Colonic mucosa (tissue), 4 donors: Measurements from ENCODE around the gene USO1. TPM values are rescaled to one million over a fixed set of nuclear protein-coding genes. Genes with fewer than 3 reads are reported as not detected.
"Not testable (repeated sequence)": the region's sequence is repeated elsewhere in the genome, so short reads cannot be mapped to it uniquely, and the experiment has no call there.

ENCODE experiments used
- DNase-seq: peaks from one replicate; pipeline ENCODE4 v3.0.0-alpha.2; 2020
- H3K27ac ChIP-seq: fragments of 200-600 bp; one replicate; pipeline ENCODE4 v1.8.0; 2021
- H3K27me3 ChIP-seq: fragments of 200-600 bp; one replicate; pipeline ENCODE4 v1.8.0; 2021
- H3K36me3 ChIP-seq: fragments of 200-600 bp; one replicate; pipeline ENCODE4 v1.8.0; 2021
- H3K4me1 ChIP-seq: fragments of 200-600 bp; one replicate; pipeline ENCODE4 v1.8.0; 2021; ENCODE audit warnings: mild to moderate bottlenecking
- H3K4me3 ChIP-seq: fragments of 200-600 bp; one replicate; pipeline ENCODE4 v1.8.0; 2021
- H3K9ac ChIP-seq, 2 donors: one replicate each; pipeline ENCODE4 v1.7.0; 2013; ENCODE audit warnings: control low read depth in 2 of 2, low read depth in 2 of 2, low read length in 2 of 2
- H3K9me3 ChIP-seq: fragments of 200-600 bp; one replicate; pipeline ENCODE4 v1.8.0; 2021
- intact Hi-C: fragments of 100-400 bp; cut with DNase I; formaldehyde crosslinking; loops from one replicate; pipeline ENCODE4 v1.14.1; 2022
- total RNA-seq, 2 donors: library from RNA; stranded (reverse); fragmentation: NEBNext Ultra II Directional in 1 of 2; extraction: Animal tissue kit (Norgen Biotek cat#: 25700) in 1 of 2; gene quantifications; one replicate each; pipeline ENCODE4 v1.2.1, GENCODE V29; 2021
- TF ChIP-seq, protein P1 (sequence below): fragments of 200-600 bp; IDR thresholded peaks from one replicate; pipeline ENCODE4 v1.8.0; 2022; ENCODE audit warnings: antibody characterized with exemption, mild to moderate bottlenecking
- donor health status: healthy.
- donor health status: DM: no; HTN: no; CAD: no.
- donor health status: DM: no; HTN: no; CAD: no.

USO1 gene
- total RNA-seq, 2 donors from 2014 or later = 54.7 to 63.0 TPM

DNA sequence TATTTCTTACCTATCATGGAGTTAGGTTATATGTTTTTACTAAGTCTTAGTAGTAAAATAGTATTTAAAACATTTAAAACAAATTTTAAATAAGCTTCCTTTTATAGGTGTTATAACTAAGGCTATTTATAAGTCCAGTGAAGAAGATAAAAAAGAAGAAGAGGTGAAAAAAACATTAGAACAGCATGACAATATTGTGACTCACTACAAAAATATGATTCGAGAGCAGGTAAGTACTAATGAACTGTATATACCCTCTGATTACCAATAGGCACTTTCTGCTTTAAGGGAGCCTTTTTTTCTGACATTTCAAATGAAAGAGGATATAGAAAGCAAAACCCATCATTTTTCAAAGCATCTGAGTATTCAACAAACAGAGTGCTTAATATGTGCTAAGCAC lies 76.6 kb downstream of the USO1 start:
- Histone ChIP-seq H3K27me3 (no peaks in the 10 kb centered on the region), H3K36me3 (no peaks in the 10 kb centered on the region), H3K4me3 (no peak overlapping the region), H3K9me3 (no peaks in the 10 kb centered on the region), H3K4me1 (no peaks in the 10 kb centered on the region), H3K9ac (no peak overlapping the region), H3K27ac (no peak overlapping the region)
- intact Hi-C loops = no loop called here
- TF ChIP-seq, protein P1, sequence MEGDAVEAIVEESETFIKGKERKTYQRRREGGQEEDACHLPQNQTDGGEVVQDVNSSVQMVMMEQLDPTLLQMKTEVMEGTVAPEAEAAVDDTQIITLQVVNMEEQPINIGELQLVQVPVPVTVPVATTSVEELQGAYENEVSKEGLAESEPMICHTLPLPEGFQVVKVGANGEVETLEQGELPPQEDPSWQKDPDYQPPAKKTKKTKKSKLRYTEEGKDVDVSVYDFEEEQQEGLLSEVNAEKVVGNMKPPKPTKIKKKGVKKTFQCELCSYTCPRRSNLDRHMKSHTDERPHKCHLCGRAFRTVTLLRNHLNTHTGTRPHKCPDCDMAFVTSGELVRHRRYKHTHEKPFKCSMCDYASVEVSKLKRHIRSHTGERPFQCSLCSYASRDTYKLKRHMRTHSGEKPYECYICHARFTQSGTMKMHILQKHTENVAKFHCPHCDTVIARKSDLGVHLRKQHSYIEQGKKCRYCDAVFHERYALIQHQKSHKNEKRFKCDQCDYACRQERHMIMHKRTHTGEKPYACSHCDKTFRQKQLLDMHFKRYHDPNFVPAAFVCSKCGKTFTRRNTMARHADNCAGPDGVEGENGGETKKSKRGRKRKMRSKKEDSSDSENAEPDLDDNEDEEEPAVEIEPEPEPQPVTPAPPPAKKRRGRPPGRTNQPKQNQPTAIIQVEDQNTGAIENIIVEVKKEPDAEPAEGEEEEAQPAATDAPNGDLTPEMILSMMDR = no peak
- no peak for DNase-seq

DNA sequence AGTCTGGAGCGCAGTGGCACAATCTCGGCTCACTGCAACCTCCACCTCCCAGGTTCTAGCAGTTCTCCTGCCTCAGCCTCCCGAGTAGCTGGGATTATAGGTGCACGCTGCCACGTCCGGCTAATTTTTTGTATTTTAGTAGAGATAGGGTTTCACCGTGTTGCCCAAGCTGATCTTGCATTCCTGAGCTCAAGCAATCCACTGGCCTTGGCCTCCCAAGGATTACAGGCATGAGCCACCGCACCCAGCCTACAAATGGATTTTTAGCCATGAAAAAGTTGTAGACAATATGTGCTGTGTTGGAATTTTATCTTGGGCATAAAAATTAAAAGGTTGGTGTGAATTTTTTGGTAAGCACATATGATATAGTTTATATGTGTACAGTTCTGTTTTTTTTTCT lies 81.7 kb downstream of the USO1 start:
- H3K36me3 ChIP-seq, H3K9ac ChIP-seq, intact Hi-C loops, DNase-seq, H3K4me1 ChIP-seq, H3K9me3 ChIP-seq, H3K27ac ChIP-seq, H3K27me3 ChIP-seq, H3K4me3 ChIP-seq: not testable (repeated sequence)

DNA sequence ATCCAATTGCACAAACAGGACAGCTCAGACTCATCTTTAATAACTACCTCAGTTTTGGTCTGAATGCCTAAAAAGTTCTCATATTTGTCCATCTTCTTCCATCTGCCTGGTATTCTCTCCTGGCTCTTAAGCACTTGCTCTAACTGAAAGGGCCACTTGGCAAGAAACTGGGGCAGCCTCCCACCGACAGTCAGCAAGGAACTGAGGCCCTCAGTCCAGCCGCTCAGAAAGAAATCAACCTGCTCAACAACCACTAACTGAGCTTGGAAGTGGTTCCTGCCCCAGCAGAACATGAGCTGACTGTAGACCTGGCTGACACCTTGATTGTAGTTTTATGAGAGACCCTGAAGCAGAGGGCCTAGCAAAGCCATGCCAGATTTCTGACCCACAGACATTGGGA lies 93.5 kb downstream of the USO1 start:
- Histone ChIP-seq H3K4me3 (no peak overlapping the region), H3K4me1 (no peaks in the 10 kb centered on the region), H3K36me3 (peaks cover 14% of the 10 kb centered on the region), H3K9me3 (no peaks in the 10 kb centered on the region), H3K27ac (no peak overlapping the region), H3K9ac (no peak overlapping the region), H3K27me3 (no peaks in the 10 kb centered on the region)
- DNase-seq = no peak
- TF ChIP-seq, protein P1 = no peak
- intact Hi-C loops = no loop called here

DNA sequence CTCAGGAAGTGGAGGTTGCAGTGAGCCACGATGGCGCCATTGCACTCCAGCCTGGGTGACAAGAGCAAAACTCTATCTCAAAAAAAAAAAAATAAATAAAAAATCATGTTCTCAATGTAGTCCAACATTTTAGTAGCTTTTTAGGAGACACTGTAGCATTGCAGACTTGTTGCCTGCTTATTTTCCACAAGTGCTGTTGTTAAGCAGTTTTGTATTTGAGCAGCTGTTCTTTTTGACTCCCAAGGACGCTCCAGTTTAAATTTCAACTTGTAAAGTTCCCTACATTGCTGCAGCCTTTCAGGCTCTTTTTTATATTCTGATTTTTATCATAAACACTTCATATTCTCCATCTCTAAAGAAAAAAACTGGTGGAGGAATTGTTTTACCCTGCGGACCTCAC lies 94.7 kb downstream of the USO1 start:
- Histone ChIP-seq H3K4me3 (no peak overlapping the region), H3K4me1 (no peaks in the 10 kb centered on the region), H3K27ac (no peak overlapping the region), H3K27me3 (no peaks in the 10 kb centered on the region), H3K9ac (no peak overlapping the region), H3K36me3 (peaks cover 12% of the 10 kb centered on the region), H3K9me3 (no peaks in the 10 kb centered on the region)
- intact Hi-C loops = no loop called here
- DNase-seq = no peak
- TF ChIP-seq, protein P1 = no peak

DNA sequence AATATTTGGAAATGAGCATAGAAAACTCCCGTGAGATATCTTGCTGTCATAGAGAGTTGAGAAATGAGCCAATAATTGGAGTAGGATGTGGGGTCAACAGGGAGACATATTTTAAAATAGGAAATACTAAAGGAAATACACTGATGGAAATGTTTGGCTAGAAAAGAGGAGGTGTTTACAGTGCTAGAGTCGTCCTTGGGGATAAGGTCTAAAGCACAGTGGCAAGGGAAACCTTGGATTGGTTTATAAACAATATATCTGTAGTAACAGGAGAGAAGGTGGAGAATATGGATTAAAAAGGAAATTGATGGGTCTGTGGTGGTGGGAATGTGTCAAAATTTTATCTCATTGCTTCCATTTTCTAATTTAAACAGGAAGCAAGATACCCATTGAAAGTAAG lies 95.8 kb downstream of the USO1 start:
- Histone ChIP-seq H3K27me3 (no peaks in the 10 kb centered on the region), H3K36me3 (peaks cover 2% of the 10 kb centered on the region), H3K9me3 (no peaks in the 10 kb centered on the region), H3K9ac (no peak overlapping the region), H3K4me1 (no peaks in the 10 kb centered on the region), H3K4me3 (no peak overlapping the region), H3K27ac (no peak overlapping the region)
- intact Hi-C loops = no loop called here
- no peak for DNase-seq
- TF ChIP-seq, protein P1 = no peak

DNA sequence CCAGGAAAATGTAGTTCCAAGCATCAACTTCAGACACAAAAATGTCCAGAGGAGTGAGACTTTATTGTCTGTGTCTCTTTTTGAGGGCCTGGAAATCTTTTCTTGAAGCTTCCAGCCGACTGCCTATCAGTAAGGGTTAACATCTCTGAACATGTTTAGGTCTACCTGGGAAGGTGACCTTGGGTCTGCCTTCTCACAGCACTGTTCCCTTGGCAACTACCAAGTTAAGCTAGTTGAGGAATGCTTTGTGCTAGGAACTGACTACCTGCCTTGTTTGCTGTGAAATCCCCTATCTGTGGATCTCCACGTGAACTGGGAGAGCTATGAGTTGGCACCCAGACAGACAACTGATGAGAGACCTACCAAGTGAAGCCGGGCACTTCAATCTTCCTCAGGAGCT lies 96.3 kb downstream of the USO1 start:
- H3K4me1 ChIP-seq = no peaks in the 10 kb centered on the region
- no peak overlapping the region for H3K4me3 ChIP-seq
- intact Hi-C loops = no loop called here
- H3K9me3 ChIP-seq = no peaks in the 10 kb centered on the region
- no peak for DNase-seq
- no peaks in the 10 kb centered on the region for H3K27me3 ChIP-seq
- no peak overlapping the region for H3K9ac ChIP-seq
- H3K27ac ChIP-seq = no peak overlapping the region
- TF ChIP-seq, protein P1 = no peak
- no peaks in the 10 kb centered on the region for H3K36me3 ChIP-seq
